MM.1S (cell line): ENCODE results near the gene GPRIN3.

Source experiments
- CTCF ChIP-seq: fragments of 300-600 bp; sonication (generic); IDR thresholded peaks from 2 replicates; pipeline ENCODE4 v1.5.1; 2016; ENCODE audit warnings: antibody characterized with exemption, low read length, mixed read lengths
- EZH2 ChIP-seq: fragments of 300-600 bp; sonication (generic); optimal IDR thresholded peaks from 2 replicates; pipeline ENCODE3; 2017; ENCODE audit warnings: low read depth, mild to moderate bottlenecking, antibody characterized with exemption, low read length, mixed read lengths

GRCh38 chr4:89301003-89301402 lies 6.6 kb downstream of the GPRIN3 start:
- TF ChIP-seq CTCF (no peak), EZH2 (no peak)
